ENCODE results near the gene CTSC.
A peak's percentile ranks its signal among the peaks of the same experiment; 100 is the strongest.
"Not testable (repeated sequence)": the region's sequence is repeated elsewhere in the genome, so short reads cannot be mapped to it uniquely, and the experiment has no call there.

CTSC gene

DNA sequence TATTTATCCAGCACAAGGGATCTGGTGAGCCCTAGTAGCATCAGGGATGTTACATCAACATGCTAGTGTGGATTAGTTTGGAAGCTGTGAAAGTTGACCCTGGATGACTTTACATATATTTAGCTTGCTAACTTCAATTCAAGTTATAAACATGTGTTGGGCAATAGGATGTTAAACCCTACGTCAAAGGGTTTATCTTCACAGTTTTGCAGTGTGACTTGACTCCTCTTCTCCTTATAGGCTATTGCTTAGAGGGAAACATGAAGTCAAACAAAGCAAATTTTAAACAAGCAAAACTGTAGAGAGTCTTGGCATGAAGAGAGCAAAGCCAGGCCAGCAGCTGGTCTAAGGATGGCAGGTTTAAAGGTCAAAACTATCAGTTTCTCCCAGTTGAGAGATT lies 11.3 kb upstream of the CTSC start:
- DNase-seq: no peak

- DNase-seq: no peak
Observed at GRCh38 chr11:88345949-88346348, 8.4 kb upstream of the CTSC start.

GRCh38 chr11:88345408-88345807 lies 7.9 kb upstream of the CTSC start:
- no peak for DNase-seq

- DNase-seq: no peak
Observed at GRCh38 chr11:88344869-88345268, 7.3 kb upstream of the CTSC start.

GRCh38 chr11:88341522-88342251 lies 4.2 kb upstream of the CTSC start:
- DNase-seq: no peak

- DNase-seq: no peak
Observed at GRCh38 chr11:88340366-88340935, 2.9 kb upstream of the CTSC start.

DNA sequence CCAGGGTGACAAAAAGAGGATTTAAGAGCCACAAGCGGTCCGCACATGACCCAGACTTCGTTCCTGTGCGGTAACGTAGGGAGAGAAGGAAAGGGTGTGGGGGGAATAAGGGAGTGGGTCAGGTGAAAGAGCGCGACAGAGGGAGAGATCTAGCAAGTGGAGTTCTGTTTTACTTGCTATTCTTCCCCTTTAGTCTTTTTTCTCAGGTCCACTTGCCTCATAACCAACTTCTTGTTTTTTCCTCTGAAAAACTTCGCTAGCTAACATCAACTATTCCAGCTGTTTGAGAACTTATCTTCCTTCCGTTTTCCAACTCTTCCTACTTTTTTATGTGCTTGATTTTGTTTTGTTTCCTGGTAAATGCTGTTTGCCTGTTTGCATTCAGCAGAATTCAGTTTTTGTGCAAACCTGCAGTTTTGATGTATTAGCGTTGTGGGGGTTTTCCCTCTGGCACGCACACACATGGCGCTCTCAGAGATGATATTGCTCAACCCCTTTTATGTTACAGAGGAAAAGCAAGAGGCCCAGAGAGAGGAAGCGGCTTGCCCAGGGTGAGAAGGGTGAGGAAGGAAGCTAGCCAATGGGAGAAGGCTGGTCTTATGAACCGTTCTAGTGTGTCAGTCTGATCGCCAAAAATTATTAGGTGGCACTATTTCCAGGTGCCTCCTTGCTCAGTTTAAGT lies 592 bp upstream of the CTSC start:
- DNase-seq: peak; percentile 75

DNA sequence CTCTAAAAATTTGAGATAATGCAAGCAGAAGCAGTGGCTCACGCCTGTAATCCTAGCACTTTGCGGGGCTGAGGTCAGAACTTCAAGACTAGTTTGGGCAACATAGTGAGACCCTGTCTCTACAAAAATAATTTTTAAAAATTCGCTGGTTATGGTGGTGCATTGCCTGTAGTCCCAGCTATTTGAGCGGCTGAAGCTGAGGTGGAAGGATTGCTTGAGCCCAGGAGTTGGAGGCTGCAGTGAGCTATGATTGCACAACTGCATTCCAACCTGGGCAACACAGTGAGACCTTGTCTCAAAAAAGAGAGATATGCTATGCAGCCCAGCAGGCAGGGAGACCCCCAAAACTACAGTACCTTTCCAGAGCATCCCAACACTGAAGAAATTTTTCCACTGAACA lies 2.3 kb downstream of the CTSC start:
- DNase-seq: no peak

DNA sequence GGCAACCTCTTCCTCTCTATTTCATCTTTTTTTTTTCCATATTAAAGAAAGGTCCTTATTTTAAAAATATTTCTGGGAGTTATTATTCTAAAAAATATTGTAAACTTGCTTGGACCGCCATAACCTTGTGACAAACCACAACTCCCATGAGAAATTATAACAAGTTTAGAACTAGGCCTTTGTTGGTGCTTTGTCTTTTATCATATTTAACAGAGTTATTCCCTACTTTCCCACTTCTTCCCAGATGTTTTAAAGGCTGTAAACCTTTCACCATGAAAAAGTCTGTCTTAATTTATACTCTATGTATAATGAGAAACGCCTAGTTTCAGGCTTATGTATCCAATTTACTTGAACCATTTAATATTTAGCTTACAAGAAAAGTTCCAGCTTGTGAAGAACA lies 3.7 kb downstream of the CTSC start:
- DNase-seq: no peak

- DNase-seq: no peak
Observed at GRCh38 chr11:88332851-88333250, 4.7 kb downstream of the CTSC start.

GRCh38 chr11:88330826-88331428 lies 6.6 kb downstream of the CTSC start:
- DNase-seq: no peak

- no peak for DNase-seq
Observed at GRCh38 chr11:88329563-88330250, 7.8 kb downstream of the CTSC start.

- DNase-seq: no peak
Observed at GRCh38 chr11:88327462-88328143, 9.9 kb downstream of the CTSC start.

GRCh38 chr11:88327061-88327460 lies 10.5 kb downstream of the CTSC start:
- no peak for DNase-seq

- no peak for DNase-seq
Observed at GRCh38 chr11:88326099-88326498, 11.4 kb downstream of the CTSC start.

DNA sequence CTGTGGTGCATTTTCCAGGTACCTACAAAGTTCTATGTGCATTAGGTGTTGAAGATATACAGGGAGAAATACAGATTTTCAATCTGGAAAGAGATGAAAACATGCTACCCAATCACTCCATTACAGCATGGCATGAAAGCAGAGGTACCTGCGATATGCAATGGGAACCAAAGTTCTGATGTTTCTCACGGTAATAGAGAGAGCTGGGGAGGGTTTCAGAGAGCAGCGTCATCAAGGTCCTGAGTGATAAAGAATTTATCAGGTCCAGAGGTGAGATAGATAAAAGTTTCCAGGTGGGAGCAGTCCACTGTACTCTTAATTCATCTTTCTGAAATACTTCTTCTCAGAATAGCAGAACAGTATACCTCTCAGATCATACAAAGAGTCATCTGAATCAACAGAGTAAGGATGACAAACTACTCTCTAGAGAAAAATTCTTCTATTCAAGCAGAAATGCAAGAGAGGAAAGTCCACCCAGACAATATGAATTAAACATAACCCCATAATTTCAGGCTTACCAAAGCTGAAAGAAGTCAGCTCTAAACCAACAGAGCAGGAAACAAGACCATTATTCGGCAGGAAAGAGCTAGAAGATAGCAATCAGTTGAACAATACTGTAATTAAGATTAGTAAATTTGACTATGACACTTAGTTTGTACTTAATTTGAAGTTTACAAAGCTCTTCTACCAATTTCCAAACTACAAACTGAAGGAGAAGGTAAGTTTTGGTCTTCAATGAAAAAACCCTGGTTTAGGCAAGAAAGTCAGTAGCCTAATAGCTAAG lies 12.8 kb downstream of the CTSC start:
- no peak for DNase-seq

GRCh38 chr11:88322881-88323280 lies 14.7 kb downstream of the CTSC start:
- DNase-seq: not testable (repeated sequence)

GRCh38 chr11:88321412-88321811 lies 16.1 kb downstream of the CTSC start:
- not testable (repeated sequence) for DNase-seq

- no peak for DNase-seq
Observed at GRCh38 chr11:88320149-88320559, 17.4 kb downstream of the CTSC start.

DNA sequence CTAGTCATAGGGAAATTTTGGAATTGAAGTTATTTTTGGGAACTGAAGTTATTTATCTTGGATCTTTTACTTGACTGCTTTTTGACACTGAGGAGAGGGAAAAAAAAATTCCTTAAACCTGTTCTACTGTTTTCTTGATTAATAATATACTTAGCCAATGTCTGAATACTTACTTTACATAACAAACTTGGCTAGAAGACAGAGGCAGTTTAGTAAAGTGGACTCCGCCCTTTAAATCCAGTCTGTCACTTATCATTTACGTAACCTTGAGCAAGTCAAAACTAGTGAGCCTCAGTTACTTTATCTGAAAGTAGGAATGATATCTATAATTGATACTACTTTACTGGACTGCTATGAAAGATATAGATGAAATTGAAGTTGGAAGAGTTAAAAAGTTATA lies 19.5 kb downstream of the CTSC start:
- no peak for DNase-seq

DNA sequence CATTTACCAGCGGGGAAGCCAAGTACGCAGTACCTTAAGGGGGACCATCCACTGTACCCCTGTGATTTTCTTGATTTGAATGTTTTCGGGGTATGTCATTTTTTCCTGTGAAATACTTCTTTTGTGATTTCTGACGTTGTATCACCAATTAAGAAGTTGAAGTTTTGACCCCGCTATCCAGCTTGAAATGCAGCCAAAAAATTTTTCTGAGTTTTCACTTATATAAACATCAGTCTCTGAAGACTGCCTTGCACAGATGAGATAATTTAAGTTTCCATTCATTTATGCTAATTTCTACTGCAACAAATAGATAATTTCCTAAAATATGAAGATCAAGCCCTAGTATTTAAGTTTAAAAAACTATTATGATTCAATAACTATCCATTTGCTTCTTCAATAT lies 20.0 kb downstream of the CTSC start:
- DNase-seq: no peak

DNA sequence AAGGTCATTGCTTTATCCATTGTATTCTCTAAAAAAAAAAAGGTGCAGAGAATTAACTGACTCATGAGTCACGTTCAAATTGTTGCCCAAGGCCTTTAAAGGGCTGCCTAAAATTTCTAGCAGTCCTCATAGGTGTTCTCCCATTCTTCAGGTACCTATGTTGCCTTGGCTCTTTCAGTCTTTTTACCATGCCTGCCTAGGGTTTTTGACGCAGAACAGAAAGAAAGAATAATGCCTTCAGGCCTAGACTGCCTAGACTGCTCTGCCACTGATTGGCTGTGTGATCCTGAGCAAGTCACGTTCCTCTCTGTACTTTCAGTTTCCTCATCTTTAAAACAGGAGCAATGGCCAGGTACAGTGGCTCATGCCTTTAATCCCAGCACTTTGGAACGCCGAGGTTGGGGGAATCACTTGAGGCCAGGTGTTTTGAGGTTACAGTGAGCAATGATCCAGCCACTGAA lies 21.5 kb downstream of the CTSC start:
- no peak for DNase-seq

Data from CD4-positive, alpha-beta T cell treated with Interleukin-15 for 1 hour (primary cell).